ENCODE measurements around the gene MAGI2.

- TF ChIP-seq CTCF (conservative IDR thresholded peaks at IDR 0.05; ENCODE audit: low read length) (no peak), EZH2phosphoT487 (IDR thresholded peaks at IDR 0.05; ENCODE audit: borderline replicate concordance) (no peak)
These were observed 761.9 kb downstream of the MAGI2 start for GRCh38 chr7:78691584-78691983.

Data from Loucy (cell line).